PC-3 (cell line): ENCODE results near the gene BCAT1.

ENCODE experiments used
- EZH2phosphoT487 ChIP-seq: fragments of 300-600 bp; sonication (generic); IDR thresholded peaks from 2 replicates; pipeline ENCODE4 v1.6.1; 2018; ENCODE audit warnings: mild to moderate bottlenecking, antibody characterized with exemption, low read length, borderline replicate concordance
- TF ChIP-seq, protein P1 (sequence below): fragments of 300-600 bp; sonication (generic); conservative IDR thresholded peaks from 2 replicates; pipeline ENCODE4 v1.5.1; 2017; ENCODE audit warnings: antibody characterized with exemption, low read depth, mild to moderate bottlenecking, low read length

DNA sequence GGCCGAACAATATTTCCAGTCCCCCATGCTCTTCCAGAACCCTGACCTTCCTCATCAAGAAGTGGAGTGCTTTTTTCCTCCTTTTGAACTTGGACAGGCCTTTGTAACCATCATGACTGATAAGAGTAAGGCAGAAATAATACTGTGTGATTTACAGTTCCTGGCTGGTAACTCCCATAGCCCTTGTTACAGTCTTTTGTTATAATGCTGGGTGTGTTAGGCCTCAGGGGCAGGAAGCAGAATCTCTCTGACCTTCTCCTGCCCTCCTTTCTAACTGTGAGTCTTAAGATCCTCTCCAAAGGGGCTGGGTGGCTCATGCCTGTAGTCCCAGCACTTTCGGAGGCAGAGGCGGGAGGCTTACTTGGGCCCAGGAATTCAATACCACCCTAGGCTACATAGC is 59.5 kb downstream of the BCAT1 start:
- TF ChIP-seq, protein P1, sequence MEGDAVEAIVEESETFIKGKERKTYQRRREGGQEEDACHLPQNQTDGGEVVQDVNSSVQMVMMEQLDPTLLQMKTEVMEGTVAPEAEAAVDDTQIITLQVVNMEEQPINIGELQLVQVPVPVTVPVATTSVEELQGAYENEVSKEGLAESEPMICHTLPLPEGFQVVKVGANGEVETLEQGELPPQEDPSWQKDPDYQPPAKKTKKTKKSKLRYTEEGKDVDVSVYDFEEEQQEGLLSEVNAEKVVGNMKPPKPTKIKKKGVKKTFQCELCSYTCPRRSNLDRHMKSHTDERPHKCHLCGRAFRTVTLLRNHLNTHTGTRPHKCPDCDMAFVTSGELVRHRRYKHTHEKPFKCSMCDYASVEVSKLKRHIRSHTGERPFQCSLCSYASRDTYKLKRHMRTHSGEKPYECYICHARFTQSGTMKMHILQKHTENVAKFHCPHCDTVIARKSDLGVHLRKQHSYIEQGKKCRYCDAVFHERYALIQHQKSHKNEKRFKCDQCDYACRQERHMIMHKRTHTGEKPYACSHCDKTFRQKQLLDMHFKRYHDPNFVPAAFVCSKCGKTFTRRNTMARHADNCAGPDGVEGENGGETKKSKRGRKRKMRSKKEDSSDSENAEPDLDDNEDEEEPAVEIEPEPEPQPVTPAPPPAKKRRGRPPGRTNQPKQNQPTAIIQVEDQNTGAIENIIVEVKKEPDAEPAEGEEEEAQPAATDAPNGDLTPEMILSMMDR, result no peak
- TF ChIP-seq EZH2phosphoT487, result no peak
